Activated B cell treated with CpG ODN at 0.5 μM for 24 hours (primary cell): ENCODE data around the gene JMJD7. TPM values are rescaled to one million over a fixed set of nuclear protein-coding genes. Genes with fewer than 3 reads are reported as not detected.

Source experiments
- ATAC-seq: fragments of 200-7000 bp; cut with Tn5 transposase; one replicate; pipeline ENCODE4 v1.10.0; 2021; ENCODE audit warnings: low read depth, mild to moderate bottlenecking, moderate library complexity
- CTCF ChIA-PET: fragments of 350-600 bp; sonication (Branson Sonifier 250); formaldehyde crosslinking; loops from one replicate; lab custom pipeline; 2021; ENCODE audit warnings: antibody characterized with exemption; lab: Charles Lee
- POLR2A ChIA-PET: fragments of 350-600 bp; sonication (Branson Sonifier 250); formaldehyde crosslinking; loops from one replicate; lab custom pipeline; 2021; ENCODE audit warnings: antibody characterized with exemption; lab: Charles Lee
- DNase-seq: peaks from one replicate; pipeline ENCODE4 v3.0.0; 2022
- H3K27ac Mint-ChIP-seq: one replicate; pipeline ENCODE4 v1.8.0; 2020; ENCODE audit warnings: mixed read lengths
- H3K27me3 Mint-ChIP-seq: one replicate; pipeline ENCODE4 v1.8.0; 2021; ENCODE audit warnings: mixed read lengths
- H3K36me3 Mint-ChIP-seq: one replicate; pipeline ENCODE4 v1.8.0; 2021; ENCODE audit warnings: low read depth, mixed read lengths
- H3K4me1 Mint-ChIP-seq: one replicate; pipeline ENCODE4 v1.8.0; 2021; ENCODE audit warnings: mixed read lengths
- H3K4me3 Mint-ChIP-seq: one replicate; pipeline ENCODE4 v1.8.0; 2020; ENCODE audit warnings: mild to moderate bottlenecking, mixed read lengths
- H3K9me3 Mint-ChIP-seq: one replicate; pipeline ENCODE4 v1.8.0; 2020; ENCODE audit warnings: mixed read lengths
- CTCF ChIP-seq: fragments of 200-600 bp; IDR thresholded peaks from one replicate; pipeline ENCODE4 v1.8.0; 2022; ENCODE audit warnings: antibody characterized with exemption, mild to moderate bottlenecking
- intact Hi-C: fragments of 100-400 bp; cut with micrococcal nuclease; formaldehyde crosslinking; loops from one replicate; pipeline ENCODE4 v1.15.1; 2024
- total RNA-seq: library from RNA; stranded (reverse); gene quantifications from 2 replicates; pipeline ENCODE4 v1.2.3, GENCODE V29; 2022

Gene JMJD7
- total RNA-seq, 1 donor from 2014 or later = 16.5 TPM

GRCh38 chr15:41804361-41804760 is 23.5 kb upstream of the JMJD7 start:
- no peak for TF ChIP-seq CTCF
- Mint-ChIP-seq H3K9me3 (no peaks in the 10 kb centered on the region), H3K4me3 (no peak overlapping the region), H3K27me3 (no peaks in the 10 kb centered on the region), H3K27ac (no peak overlapping the region), H3K36me3 (peaks cover 32% of the 10 kb centered on the region), H3K4me1 (peaks cover 8% of the 10 kb centered on the region)
- ATAC-seq (no peak), DNase-seq (no peak)
- ChIA-PET POLR2A (no interaction called here), CTCF (interaction anchor here (1.2 kb wide), 1 partner anchor 31 kb away, joined by 6 read pairs; the partner anchor contains the start of gene MAPKBP1)
- intact Hi-C loops = no loop called here

GRCh38 chr15:41804916-41805666 is 22.8 kb upstream of the JMJD7 start:
- Mint-ChIP-seq H3K27ac (no peak overlapping the region), H3K4me3 (no peak overlapping the region), H3K27me3 (no peaks in the 10 kb centered on the region), H3K4me1 (peaks cover 5% of the 10 kb centered on the region), H3K9me3 (no peaks in the 10 kb centered on the region), H3K36me3 (peaks cover 25% of the 10 kb centered on the region)
- ChIA-PET CTCF (interaction anchor here (1.2 kb wide), 1 partner anchor 31 kb away, joined by 6 read pairs; the partner anchor contains the start of gene MAPKBP1), POLR2A (no interaction called here)
- TF ChIP-seq CTCF = no peak
- no peak for DNase-seq
- no peak for ATAC-seq
- intact Hi-C loops = no loop called here

- ChIA-PET POLR2A (no interaction called here), CTCF (interaction anchor here (1.2 to 2.5 kb wide), 2 partner anchors 32 to 33 kb away, joined by 6 to 17 read pairs; partner anchors contain the start of gene MAPKBP1)
- TF ChIP-seq CTCF = no peak
- H3K27ac Mint-ChIP-seq = no peak overlapping the region
- DNase-seq (no peak), ATAC-seq (no peak)
- no peaks in the 10 kb centered on the region for H3K27me3 Mint-ChIP-seq
- intact Hi-C loops = no loop called here
- no peaks in the 10 kb centered on the region for H3K9me3 Mint-ChIP-seq
- no peak overlapping the region for H3K4me3 Mint-ChIP-seq
- H3K4me1 Mint-ChIP-seq = peaks cover 6% of the 10 kb centered on the region
- peaks cover 20% of the 10 kb centered on the region for H3K36me3 Mint-ChIP-seq
These were observed 22.2 kb upstream of the JMJD7 start for GRCh38 chr15:41805711-41806110.

GRCh38 chr15:41806291-41807181 is 21.4 kb upstream of the JMJD7 start:
- intact Hi-C loops = no loop called here
- POLR2A ChIA-PET = no interaction called here
- Mint-ChIP-seq H3K27me3 (no peaks in the 10 kb centered on the region), H3K4me3 (no peak overlapping the region), H3K4me1 (peaks cover 10% of the 10 kb centered on the region), H3K36me3 (peaks cover 13% of the 10 kb centered on the region), H3K27ac (no peak overlapping the region), H3K9me3 (no peaks in the 10 kb centered on the region)
- TF ChIP-seq CTCF = no peak
- CTCF ChIA-PET = interaction anchor here (2.5 kb wide), 1 partner anchor 34 kb away, joined by 17 read pairs; the partner anchor contains the start of gene MAPKBP1
- DNase-seq (no peak), ATAC-seq (no peak)
